ENCODE results near the gene SATB1.

Gene SATB1

GRCh38 chr3:18351823-18352744 is 73.1 kb downstream of the SATB1 start:
- TF ChIP-seq POLR2AphosphoS5 (IDR thresholded peaks at IDR 0.05; ENCODE audit: low read depth) (no peak), REST (IDR thresholded peaks at IDR 0.05; ENCODE audit: insufficient replicate concordance, low read depth) (no peak), GABPA (IDR thresholded peaks at IDR 0.05; ENCODE audit: low read depth) (no peak), CTCF (IDR thresholded peaks at IDR 0.05; ENCODE audit: insufficient read depth, low read length) (no peak), SPI1 (IDR thresholded peaks at IDR 0.05; ENCODE audit: borderline replicate concordance, low read depth) (no peak)
- H3K27ac ChIP-seq (replicated peaks), result no peak overlapping the region
- H3K4me3 ChIP-seq (replicated peaks; ENCODE audit: insufficient read depth, low read length), result no peak overlapping the region
- DNase-seq (ENCODE audit: low read depth in 1 of 2, low spot score in 1 of 2), result no peak
- H3K27me3 ChIP-seq (ENCODE audit: insufficient read depth, poor library complexity, severe bottlenecking), result no peaks in the 10 kb centered on the region

GRCh38 chr3:18351069-18351628 is 74.0 kb downstream of the SATB1 start:
- Histone ChIP-seq H3K4me3 (replicated peaks; ENCODE audit: insufficient read depth, low read length) (no peak overlapping the region), H3K27ac (replicated peaks) (no peak overlapping the region), H3K27me3 (ENCODE audit: insufficient read depth, poor library complexity, severe bottlenecking) (no peaks in the 10 kb centered on the region)
- no peak for DNase-seq (ENCODE audit: low read depth in 1 of 2, low spot score in 1 of 2)
- TF ChIP-seq REST (IDR thresholded peaks at IDR 0.05; ENCODE audit: insufficient replicate concordance, low read depth), result no peak

DNA sequence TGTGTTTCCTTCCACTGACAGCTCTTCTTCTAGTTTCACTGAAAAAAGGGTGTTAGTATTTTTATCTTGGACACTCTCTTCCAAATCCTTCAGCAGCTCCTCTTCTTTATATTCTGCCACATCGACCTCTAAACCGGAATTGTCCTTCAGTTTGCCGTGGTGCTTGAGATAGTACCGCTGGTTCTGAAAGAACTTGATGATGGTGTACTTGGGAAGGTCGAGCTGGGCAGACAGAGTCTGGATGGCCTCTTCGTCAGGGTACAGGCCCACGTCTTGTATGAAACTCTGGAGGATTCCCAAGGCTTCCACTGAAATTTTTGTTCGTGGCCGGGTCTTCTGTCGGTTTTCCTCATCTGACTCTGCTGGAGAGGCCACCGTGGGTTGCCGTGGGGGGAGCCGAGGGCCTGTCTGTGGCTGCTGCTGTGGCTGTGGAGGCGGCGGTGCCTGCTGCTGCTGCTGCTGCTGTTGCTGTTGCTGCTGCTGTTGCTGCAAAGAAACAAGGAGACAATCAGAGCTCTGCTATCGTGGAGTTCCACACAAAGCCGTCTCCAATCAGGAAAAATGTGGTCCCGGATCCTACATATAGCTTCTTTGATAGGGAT is 75.8 kb downstream of the SATB1 start:
- Histone ChIP-seq H3K4me3 (replicated peaks; ENCODE audit: insufficient read depth, low read length) (no peak overlapping the region), H3K27me3 (ENCODE audit: insufficient read depth, poor library complexity, severe bottlenecking) (no peaks in the 10 kb centered on the region), H3K27ac (replicated peaks) (no peak overlapping the region)
- TF ChIP-seq SPI1 (IDR thresholded peaks at IDR 0.05; ENCODE audit: borderline replicate concordance, low read depth) (no peak), GABPA (IDR thresholded peaks at IDR 0.05; ENCODE audit: low read depth) (no peak), REST (IDR thresholded peaks at IDR 0.05; ENCODE audit: insufficient replicate concordance, low read depth) (no peak), POLR2AphosphoS5 (IDR thresholded peaks at IDR 0.05; ENCODE audit: low read depth) (no peak), CTCF (IDR thresholded peaks at IDR 0.05; ENCODE audit: insufficient read depth, low read length) (no peak)
- DNase-seq (ENCODE audit: low read depth in 1 of 2, low spot score in 1 of 2), result no peak

Measured in HL-60 (cell line).